ENCODE data around the gene RTCB.

Gene RTCB

DNA sequence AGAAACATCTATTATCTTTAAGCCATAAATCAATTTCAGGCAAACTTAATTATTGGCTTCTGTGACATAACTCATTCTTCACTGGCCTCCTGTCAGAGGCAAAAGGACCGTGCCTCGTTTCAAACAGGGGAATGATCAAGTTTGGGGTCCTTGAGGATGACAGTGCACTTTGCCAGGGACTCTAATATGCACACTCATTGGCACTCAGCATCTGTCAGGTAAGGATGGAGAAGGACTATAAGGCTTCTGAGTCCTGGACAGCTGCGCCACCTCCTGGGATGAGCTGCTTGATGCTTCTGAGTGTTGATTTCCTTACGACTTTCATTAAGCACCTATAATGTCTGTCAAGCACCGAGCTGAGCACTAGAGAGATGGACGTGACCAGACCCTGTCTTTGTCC, 32.0 kb upstream of the RTCB start:
- Histone ChIP-seq H3K36me3 (replicated peaks in 1 of 2; ENCODE audit: control insufficient read depth in 2 of 2, insufficient read depth in 2 of 2, low read length in 2 of 2) (no peaks in the 10 kb centered on the region), H3K79me1 (ENCODE audit: low read depth, low read length) (no peaks in the 10 kb centered on the region), H2BK120ac (ENCODE audit: low read depth, low read length) (no peak overlapping the region), H3K4me2 (ENCODE audit: insufficient read depth, low read length, poor library complexity, severe bottlenecking) (no peak overlapping the region), H2BK12ac (ENCODE audit: low read length) (no peak overlapping the region), H3K23ac (ENCODE audit: low read depth, low read length, poor library complexity) (no peak overlapping the region), H3K14ac (ENCODE audit: low read length) (no peak overlapping the region), H3K27me3 (ENCODE audit: control insufficient read depth in 3 of 3, insufficient read depth in 3 of 3, low read depth in 1 of 3, low read length in 3 of 3) (peaks cover 0 to 33% (median 0%) of the 10 kb centered on the region in 3 experiments), H4K91ac (ENCODE audit: low read depth, low read length, poor library complexity) (no peak overlapping the region), H3K9ac (ENCODE audit: low read depth, low read length, poor library complexity) (no peak overlapping the region), H2BK15ac (ENCODE audit: low read length) (no peak overlapping the region), H2BK5ac (ENCODE audit: low read length) (no peak overlapping the region), H3K4me3 (ENCODE audit: low read length in 2 of 2) (no peak overlapping the region), H2AK5ac (ENCODE audit: low read depth, low read length) (no peak overlapping the region), H3K18ac (ENCODE audit: low read length) (no peak overlapping the region), H3K4ac (ENCODE audit: low read length) (no peak overlapping the region), H2AFZ (ENCODE audit: low read length) (no peak overlapping the region), H4K8ac (ENCODE audit: low read depth, low read length) (no peak overlapping the region), H3K4me1 (ENCODE audit: control insufficient read depth in 2 of 2, insufficient read depth in 1 of 2, low read depth in 1 of 2, low read length in 2 of 2) (no peaks in the 10 kb centered on the region), H3K27ac (replicated peaks; ENCODE audit: low read length) (no peak overlapping the region), H3K9me3 (replicated peaks in 1 of 2; ENCODE audit: control insufficient read depth in 2 of 2, insufficient read depth in 1 of 2, low read depth in 1 of 2, low read length in 2 of 2) (no peaks in the 10 kb centered on the region)
- DNase-seq (ENCODE audit: low spot score), result peak; percentile 8
- WGBS, 2 donors (ENCODE audit: extremely low coverage in 2 of 2, insufficient read length in 2 of 2, insufficient replicate concordance in 1 of 2), result no CpG with 5 or more reads among the region's 6 CpGs

GRCh38 chr22:32430352-32430751, 18.3 kb upstream of the RTCB start:
- H2BK12ac ChIP-seq (ENCODE audit: low read length), result no peak overlapping the region
- H3K14ac ChIP-seq (ENCODE audit: low read length), result no peak overlapping the region
- H4K8ac ChIP-seq (ENCODE audit: low read depth, low read length), result no peak overlapping the region
- H3K9ac ChIP-seq (ENCODE audit: low read depth, low read length, poor library complexity), result no peak overlapping the region
- H2BK120ac ChIP-seq (ENCODE audit: low read depth, low read length), result no peak overlapping the region
- no peak overlapping the region for H3K23ac ChIP-seq (ENCODE audit: low read depth, low read length, poor library complexity)
- no peak overlapping the region for H3K27ac ChIP-seq (replicated peaks; ENCODE audit: low read length)
- no peak overlapping the region for H3K4ac ChIP-seq (ENCODE audit: low read length)
- no peaks in the 10 kb centered on the region for H3K36me3 ChIP-seq (replicated peaks in 1 of 2; ENCODE audit: control insufficient read depth in 2 of 2, insufficient read depth in 2 of 2, low read length in 2 of 2)
- no peak overlapping the region for H4K91ac ChIP-seq (ENCODE audit: low read depth, low read length, poor library complexity)
- peaks cover 0 to 15% (median 0%) of the 10 kb centered on the region in 3 experiments for H3K27me3 ChIP-seq (ENCODE audit: control insufficient read depth in 3 of 3, insufficient read depth in 3 of 3, low read depth in 1 of 3, low read length in 3 of 3)
- H3K9me3 ChIP-seq (replicated peaks in 1 of 2; ENCODE audit: control insufficient read depth in 2 of 2, insufficient read depth in 1 of 2, low read depth in 1 of 2, low read length in 2 of 2), result no peaks in the 10 kb centered on the region
- no peaks in the 10 kb centered on the region for H3K4me1 ChIP-seq (ENCODE audit: control insufficient read depth in 2 of 2, insufficient read depth in 1 of 2, low read depth in 1 of 2, low read length in 2 of 2)
- WGBS, 2 donors (ENCODE audit: extremely low coverage in 2 of 2, insufficient read length in 2 of 2, insufficient replicate concordance in 1 of 2), result no CpG with 5 or more reads among the region's 1 CpG
- no peak overlapping the region for H3K18ac ChIP-seq (ENCODE audit: low read length)
- H2BK15ac ChIP-seq (ENCODE audit: low read length), result no peak overlapping the region
- H2BK5ac ChIP-seq (ENCODE audit: low read length), result no peak overlapping the region
- H3K79me1 ChIP-seq (ENCODE audit: low read depth, low read length), result no peaks in the 10 kb centered on the region
- no peak overlapping the region for H3K4me3 ChIP-seq (ENCODE audit: low read length in 2 of 2)
- no peak overlapping the region for H3K4me2 ChIP-seq (ENCODE audit: insufficient read depth, low read length, poor library complexity, severe bottlenecking)
- no peak overlapping the region for H2AK5ac ChIP-seq (ENCODE audit: low read depth, low read length)
- DNase-seq (ENCODE audit: low spot score), result no peak
- no peak overlapping the region for H2AFZ ChIP-seq (ENCODE audit: low read length)

GRCh38 chr22:32426881-32427280, 14.8 kb upstream of the RTCB start:
- Histone ChIP-seq H3K9ac (ENCODE audit: low read depth, low read length, poor library complexity) (no peak overlapping the region), H4K91ac (ENCODE audit: low read depth, low read length, poor library complexity) (no peak overlapping the region), H3K79me1 (ENCODE audit: low read depth, low read length) (no peaks in the 10 kb centered on the region), H3K4me3 (ENCODE audit: low read length in 2 of 2) (no peak overlapping the region), H2BK120ac (ENCODE audit: low read depth, low read length) (no peak overlapping the region), H3K27me3 (ENCODE audit: control insufficient read depth in 3 of 3, insufficient read depth in 3 of 3, low read depth in 1 of 3, low read length in 3 of 3) (peaks cover 0 to 29% (median 0%) of the 10 kb centered on the region in 3 experiments), H2BK12ac (ENCODE audit: low read length) (no peak overlapping the region), H3K18ac (ENCODE audit: low read length) (no peak overlapping the region), H2BK5ac (ENCODE audit: low read length) (no peak overlapping the region), H3K14ac (ENCODE audit: low read length) (no peak overlapping the region), H3K23ac (ENCODE audit: low read depth, low read length, poor library complexity) (no peak overlapping the region), H3K36me3 (replicated peaks in 1 of 2; ENCODE audit: control insufficient read depth in 2 of 2, insufficient read depth in 2 of 2, low read length in 2 of 2) (no peaks in the 10 kb centered on the region), H2BK15ac (ENCODE audit: low read length) (no peak overlapping the region), H3K9me3 (replicated peaks in 1 of 2; ENCODE audit: control insufficient read depth in 2 of 2, insufficient read depth in 1 of 2, low read depth in 1 of 2, low read length in 2 of 2) (no peaks in the 10 kb centered on the region), H3K4me2 (ENCODE audit: insufficient read depth, low read length, poor library complexity, severe bottlenecking) (no peak overlapping the region), H4K8ac (ENCODE audit: low read depth, low read length) (no peak overlapping the region), H2AFZ (ENCODE audit: low read length) (no peak overlapping the region), H3K4ac (ENCODE audit: low read length) (no peak overlapping the region), H3K27ac (replicated peaks; ENCODE audit: low read length) (no peak overlapping the region), H2AK5ac (ENCODE audit: low read depth, low read length) (no peak overlapping the region), H3K4me1 (ENCODE audit: control insufficient read depth in 2 of 2, insufficient read depth in 1 of 2, low read depth in 1 of 2, low read length in 2 of 2) (no peaks in the 10 kb centered on the region)
- no CpG with 5 or more reads among the region's 4 CpGs for WGBS, 2 donors (ENCODE audit: extremely low coverage in 2 of 2, insufficient read length in 2 of 2, insufficient replicate concordance in 1 of 2)
- DNase-seq (ENCODE audit: low spot score), result no peak

DNA sequence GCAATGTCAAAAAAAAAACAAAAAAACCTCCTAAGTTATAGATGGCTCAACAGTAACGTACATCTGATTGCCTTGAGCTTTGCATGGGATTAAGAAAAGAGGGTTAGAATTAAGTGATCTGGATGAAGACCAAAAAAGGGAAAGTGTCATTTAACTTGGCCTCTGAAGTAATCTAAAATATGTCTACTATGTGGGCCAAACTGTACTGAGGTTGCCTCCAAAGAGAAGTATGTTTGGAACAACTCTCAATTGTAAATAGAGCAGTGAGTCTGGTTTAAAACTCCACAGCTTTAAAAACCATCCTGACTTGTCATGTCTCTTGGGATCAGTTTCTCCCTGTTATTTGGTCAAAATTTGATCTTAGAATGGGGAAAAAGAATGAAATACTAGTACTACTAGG, 11.6 kb upstream of the RTCB start:
- Histone ChIP-seq H3K23ac (ENCODE audit: low read depth, low read length, poor library complexity) (no peak overlapping the region), H3K27me3 (ENCODE audit: control insufficient read depth in 3 of 3, insufficient read depth in 3 of 3, low read depth in 1 of 3, low read length in 3 of 3) (peaks cover 0 to 50% (median 0%) of the 10 kb centered on the region in 3 experiments), H4K8ac (ENCODE audit: low read depth, low read length) (no peak overlapping the region), H3K18ac (ENCODE audit: low read length) (no peak overlapping the region), H4K91ac (ENCODE audit: low read depth, low read length, poor library complexity) (no peak overlapping the region), H3K4ac (ENCODE audit: low read length) (no peak overlapping the region), H3K79me1 (ENCODE audit: low read depth, low read length) (no peaks in the 10 kb centered on the region), H2BK15ac (ENCODE audit: low read length) (no peak overlapping the region), H3K4me2 (ENCODE audit: insufficient read depth, low read length, poor library complexity, severe bottlenecking) (no peak overlapping the region), H2AK5ac (ENCODE audit: low read depth, low read length) (no peak overlapping the region), H3K14ac (ENCODE audit: low read length) (no peak overlapping the region), H3K4me3 (ENCODE audit: low read length in 2 of 2) (no peak overlapping the region), H2BK120ac (ENCODE audit: low read depth, low read length) (no peak overlapping the region), H2BK5ac (ENCODE audit: low read length) (no peak overlapping the region), H3K4me1 (ENCODE audit: control insufficient read depth in 2 of 2, insufficient read depth in 1 of 2, low read depth in 1 of 2, low read length in 2 of 2) (no peaks in the 10 kb centered on the region), H2BK12ac (ENCODE audit: low read length) (no peak overlapping the region), H3K9me3 (replicated peaks in 1 of 2; ENCODE audit: control insufficient read depth in 2 of 2, insufficient read depth in 1 of 2, low read depth in 1 of 2, low read length in 2 of 2) (no peaks in the 10 kb centered on the region), H3K36me3 (replicated peaks in 1 of 2; ENCODE audit: control insufficient read depth in 2 of 2, insufficient read depth in 2 of 2, low read length in 2 of 2) (no peaks in the 10 kb centered on the region), H2AFZ (ENCODE audit: low read length) (no peak overlapping the region), H3K27ac (replicated peaks; ENCODE audit: low read length) (no peak overlapping the region), H3K9ac (ENCODE audit: low read depth, low read length, poor library complexity) (no peak overlapping the region)
- no CpG with 5 or more reads among the region's 1 CpG for whole genome bisulfite sequencing, 2 donors (ENCODE audit: extremely low coverage in 2 of 2, insufficient read length in 2 of 2, insufficient replicate concordance in 1 of 2)
- DNase-seq (ENCODE audit: low spot score), result no peak
